ENCODE results near the gene DDHD1.
"Not testable (repeated sequence)": the region's sequence is repeated elsewhere in the genome, so short reads cannot be mapped to it uniquely, and the experiment has no call there.

Gene DDHD1

GRCh38 chr14:53093206-53093605 lies 59.9 kb downstream of the DDHD1 start:
- peaks cover 9% of the 10 kb centered on the region; the same call in 1 of the 2 replicates for H3F3A ChIP-seq (ENCODE audit: insufficient read depth)
- H2AFZ ChIP-seq (ENCODE audit: low read depth, low read length, severe bottlenecking): no peak overlapping the region
- H3K4me3 ChIP-seq (ENCODE audit: insufficient read depth, low read length, poor library complexity, severe bottlenecking): no peak overlapping the region
- H3K4me2 ChIP-seq (ENCODE audit: low read depth, low read length, poor library complexity, severe bottlenecking): no peak overlapping the region
- no peak overlapping the region for H3K9ac ChIP-seq (ENCODE audit: low read length)
- TF ChIP-seq EZH2phosphoT487 (conservative IDR thresholded peaks at IDR 0.05; ENCODE audit: low read length): no peak
- TF ChIP-seq CTCF (IDR thresholded peaks at IDR 0.05; ENCODE audit: insufficient read depth, low read length, poor library complexity, severe bottlenecking): no peak
- peaks cover 5% of the 10 kb centered on the region; the same call in 1 of the 2 replicates for H3K79me2 ChIP-seq (ENCODE audit: insufficient read depth, low read length)
- H3K9me3 ChIP-seq (ENCODE audit: insufficient read depth, low read length): no peaks in the 10 kb centered on the region
- peaks cover 30% of the 10 kb centered on the region for H3K36me3 ChIP-seq (ENCODE audit: low read length)
- no peaks in the 10 kb centered on the region for H3K27me3 ChIP-seq (ENCODE audit: low read length)
- H3K9me2 ChIP-seq (replicated peaks; ENCODE audit: insufficient read depth, low read length): no peaks in the 10 kb centered on the region
- no peaks in the 10 kb centered on the region for H4K20me1 ChIP-seq (ENCODE audit: low read depth, low read length)
- no peak overlapping the region for H3K27ac ChIP-seq (ENCODE audit: low read depth, low read length)

GRCh38 chr14:53090853-53091252 lies 62.3 kb downstream of the DDHD1 start:
- Histone ChIP-seq H3K79me2 (ENCODE audit: insufficient read depth, low read length) (no peaks in the 10 kb centered on the region; the same call in 1 of the 2 replicates), H3K4me2 (ENCODE audit: low read depth, low read length, poor library complexity, severe bottlenecking) (no peak overlapping the region)

GRCh38 chr14:53084954-53085353 lies 68.2 kb downstream of the DDHD1 start:
- H3K9me3 ChIP-seq (ENCODE audit: insufficient read depth, low read length); H3K27ac ChIP-seq (ENCODE audit: low read depth, low read length); H3K27me3 ChIP-seq (ENCODE audit: low read length); H3K9me2 ChIP-seq (replicated peaks; ENCODE audit: insufficient read depth, low read length); H2AFZ ChIP-seq (ENCODE audit: low read depth, low read length, severe bottlenecking); H3K4me2 ChIP-seq (ENCODE audit: low read depth, low read length, poor library complexity, severe bottlenecking); H3K79me2 ChIP-seq (ENCODE audit: insufficient read depth, low read length); H3K9ac ChIP-seq (ENCODE audit: low read length); H3K4me3 ChIP-seq (ENCODE audit: insufficient read depth, low read length, poor library complexity, severe bottlenecking); H4K20me1 ChIP-seq (ENCODE audit: low read depth, low read length); H3F3A ChIP-seq (ENCODE audit: insufficient read depth): not testable (repeated sequence)
- H3K36me3 ChIP-seq (ENCODE audit: low read length): peaks cover 22% of the 10 kb centered on the region

More at GRCh38 chr14:53090853-53091252, 62.3 kb downstream of the DDHD1 start:
- H3K9me2 ChIP-seq (replicated peaks; ENCODE audit: insufficient read depth, low read length): no peaks in the 10 kb centered on the region
- no peak overlapping the region for H2AFZ ChIP-seq (ENCODE audit: low read depth, low read length, severe bottlenecking)
- no peaks in the 10 kb centered on the region for H4K20me1 ChIP-seq (ENCODE audit: low read depth, low read length)
- H3K4me3 ChIP-seq (ENCODE audit: insufficient read depth, low read length, poor library complexity, severe bottlenecking): no peak overlapping the region
- peaks cover 25% of the 10 kb centered on the region; the same call in 1 of the 2 replicates for H3K36me3 ChIP-seq (ENCODE audit: low read length)
- H3F3A ChIP-seq (ENCODE audit: insufficient read depth): no peaks in the 10 kb centered on the region
- H3K9ac ChIP-seq (ENCODE audit: low read length): no peak overlapping the region
- no peaks in the 10 kb centered on the region for H3K27me3 ChIP-seq (ENCODE audit: low read length)
- H3K27ac ChIP-seq (ENCODE audit: low read depth, low read length): no peak overlapping the region
- TF ChIP-seq CTCF (IDR thresholded peaks at IDR 0.05; ENCODE audit: insufficient read depth, low read length, poor library complexity, severe bottlenecking): no peak
- TF ChIP-seq EZH2phosphoT487 (conservative IDR thresholded peaks at IDR 0.05; ENCODE audit: low read length): no peak
- no peaks in the 10 kb centered on the region for H3K9me3 ChIP-seq (ENCODE audit: insufficient read depth, low read length)

- Histone ChIP-seq H3K36me3 (ENCODE audit: low read length) (peaks cover 29% of the 10 kb centered on the region; the same call in 1 of the 2 replicates), H2AFZ (ENCODE audit: low read depth, low read length, severe bottlenecking) (no peak overlapping the region), H3K79me2 (ENCODE audit: insufficient read depth, low read length) (no peaks in the 10 kb centered on the region), H3K9me2 (replicated peaks; ENCODE audit: insufficient read depth, low read length) (no peaks in the 10 kb centered on the region), H3K4me2 (ENCODE audit: low read depth, low read length, poor library complexity, severe bottlenecking) (no peak overlapping the region), H3K27ac (ENCODE audit: low read depth, low read length) (no peak overlapping the region), H4K20me1 (ENCODE audit: low read depth, low read length) (no peaks in the 10 kb centered on the region), H3K4me3 (ENCODE audit: insufficient read depth, low read length, poor library complexity, severe bottlenecking) (no peak overlapping the region), H3K9me3 (ENCODE audit: insufficient read depth, low read length) (no peaks in the 10 kb centered on the region), H3K9ac (ENCODE audit: low read length) (no peak overlapping the region), H3F3A (ENCODE audit: insufficient read depth) (0 out of 2 replicates have a peak, but pooled peaks cover 4% of the 10 kb centered on the region), H3K27me3 (ENCODE audit: low read length) (no peaks in the 10 kb centered on the region)
- TF ChIP-seq CTCF (IDR thresholded peaks at IDR 0.05; ENCODE audit: insufficient read depth, low read length, poor library complexity, severe bottlenecking) (no peak), EZH2phosphoT487 (conservative IDR thresholded peaks at IDR 0.05; ENCODE audit: low read length) (no peak)
Measured at GRCh38 chr14:53064475-53064874, 88.6 kb downstream of the DDHD1 start.
